ENCODE data around the gene SLC6A19. TPM values are rescaled to one million over a fixed set of nuclear protein-coding genes. Genes with fewer than 3 reads are reported as not detected.

SLC6A19 gene
- total and polyA plus RNA-seq, 2 of the 13 experiments (the other 11 are each of a cell fraction or from before 2014, with no cell fraction given), result 0.02 TPM; not detected in 1

DNA sequence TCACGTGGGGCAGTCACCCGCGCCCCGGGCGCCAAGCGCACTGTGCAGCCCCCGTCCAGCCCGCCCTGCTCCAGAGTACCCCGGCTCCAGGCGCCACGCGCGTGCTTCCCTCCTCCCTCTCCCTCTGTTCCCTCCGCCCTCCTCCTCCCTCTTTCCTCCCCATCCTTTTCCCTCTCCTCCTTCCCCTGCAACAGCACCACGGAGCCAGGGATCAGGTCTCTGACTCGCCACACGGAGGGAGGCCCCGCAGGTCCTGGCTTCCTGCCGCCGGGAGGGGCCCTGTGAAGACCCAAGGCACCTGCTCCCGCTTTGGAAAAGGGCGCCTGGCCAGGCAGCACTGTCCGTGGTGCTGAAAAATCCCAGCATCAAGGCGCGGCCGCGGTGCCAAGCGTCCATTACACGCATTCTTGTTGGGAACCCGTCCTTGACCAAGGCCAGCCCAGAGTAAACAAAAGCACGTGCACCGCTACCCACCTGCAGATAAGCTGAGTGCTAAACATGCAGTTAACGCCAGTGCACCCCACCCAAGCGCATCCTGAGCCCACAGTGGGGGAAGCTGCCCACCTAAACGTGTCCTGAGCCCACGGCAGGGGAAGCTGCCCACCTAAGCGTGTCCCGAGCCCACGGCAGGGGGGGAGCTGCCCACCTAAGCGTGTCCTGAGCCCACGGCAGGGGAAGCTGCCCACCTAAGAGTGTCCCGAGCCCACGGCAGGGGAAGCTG is 45.5 kb downstream of the SLC6A19 start (continued):
- 0 out of 2 replicates have a peak, but pooled peaks have one; percentile 26 for TF ChIP-seq BCL3 (CRISPR knock-in tag; IDR thresholded peaks at IDR 0.05)
- TF ChIP-seq, protein P1, sequence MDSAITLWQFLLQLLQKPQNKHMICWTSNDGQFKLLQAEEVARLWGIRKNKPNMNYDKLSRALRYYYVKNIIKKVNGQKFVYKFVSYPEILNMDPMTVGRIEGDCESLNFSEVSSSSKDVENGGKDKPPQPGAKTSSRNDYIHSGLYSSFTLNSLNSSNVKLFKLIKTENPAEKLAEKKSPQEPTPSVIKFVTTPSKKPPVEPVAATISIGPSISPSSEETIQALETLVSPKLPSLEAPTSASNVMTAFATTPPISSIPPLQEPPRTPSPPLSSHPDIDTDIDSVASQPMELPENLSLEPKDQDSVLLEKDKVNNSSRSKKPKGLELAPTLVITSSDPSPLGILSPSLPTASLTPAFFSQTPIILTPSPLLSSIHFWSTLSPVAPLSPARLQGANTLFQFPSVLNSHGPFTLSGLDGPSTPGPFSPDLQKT (CRISPR knock-in tag; IDR thresholded peaks at IDR 0.05; ENCODE audit: borderline replicate concordance), result 0 out of 2 replicates have a peak, but pooled peaks have one; percentile 22
- TF ChIP-seq MXI1 (IDR thresholded peaks at IDR 0.05; ENCODE audit: borderline replicate concordance, low read depth, low read length), result peak; percentile 24; the same call in 1 of the 3 replicates
- peak; percentile 92; the same call in 1 of the 2 replicates for TF ChIP-seq ZNF678 (CRISPR knock-in tag; IDR thresholded peaks at IDR 0.05)
- TF ChIP-seq ZNF589 (CRISPR knock-in tag; conservative IDR thresholded peaks at IDR 0.05), result peak; percentile 89; the same call in 1 of the 2 replicates
- TF ChIP-seq STAT6 (CRISPR knock-in tag; IDR thresholded peaks at IDR 0.05; ENCODE audit: borderline replicate concordance), result no peak
- peak; percentile 41; the same call in 1 of the 2 replicates for TF ChIP-seq ZNF253 (CRISPR knock-in tag; IDR thresholded peaks at IDR 0.05; ENCODE audit: borderline replicate concordance)
- TF ChIP-seq ZNF563 (CRISPR knock-in tag; IDR thresholded peaks at IDR 0.05), result peak; percentile 86; the same call in 1 of the 2 replicates
- TF ChIP-seq RAD51 (IDR thresholded peaks at IDR 0.05; ENCODE audit: borderline replicate concordance), result no peak
- TF ChIP-seq TSC22D2 (CRISPR knock-in tag; IDR thresholded peaks at IDR 0.05; ENCODE audit: borderline replicate concordance), result peak; percentile 96
- TF ChIP-seq ZNF256 (CRISPR knock-in tag; conservative IDR thresholded peaks at IDR 0.05), result peak; percentile 92
- TF ChIP-seq KLF6 (CRISPR knock-in tag; IDR thresholded peaks at IDR 0.05), result peak; percentile 89
- peak; percentile 77 for TF ChIP-seq ZNF12 (CRISPR knock-in tag; IDR thresholded peaks at IDR 0.05)
- no peak for TF ChIP-seq REXO4 (CRISPR knock-in tag; IDR thresholded peaks at IDR 0.05; ENCODE audit: borderline replicate concordance)
- no peak for TF ChIP-seq NAIF1 (CRISPR knock-in tag; IDR thresholded peaks at IDR 0.05; ENCODE audit: borderline replicate concordance)
- TF ChIP-seq NCOR1 (IDR thresholded peaks at IDR 0.05; ENCODE audit: borderline replicate concordance, low read length), result no peak
- TF ChIP-seq, protein P2, sequence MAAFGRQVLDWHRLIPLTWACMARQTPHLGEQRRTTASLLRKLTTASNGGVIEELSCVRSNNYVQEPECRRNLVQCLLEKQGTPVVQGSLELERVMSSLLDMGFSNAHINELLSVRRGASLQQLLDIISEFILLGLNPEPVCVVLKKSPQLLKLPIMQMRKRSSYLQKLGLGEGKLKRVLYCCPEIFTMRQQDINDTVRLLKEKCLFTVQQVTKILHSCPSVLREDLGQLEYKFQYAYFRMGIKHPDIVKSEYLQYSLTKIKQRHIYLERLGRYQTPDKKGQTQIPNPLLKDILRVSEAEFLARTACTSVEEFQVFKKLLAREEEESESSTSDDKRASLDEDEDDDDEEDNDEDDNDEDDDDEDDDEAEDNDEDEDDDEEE (CRISPR knock-in tag; IDR thresholded peaks at IDR 0.05), result 0 out of 2 replicates have a peak, but pooled peaks have one; percentile 53
- no peak for TF ChIP-seq ZNF83 (CRISPR knock-in tag; IDR thresholded peaks at IDR 0.05; ENCODE audit: borderline replicate concordance)
- 0 out of 2 replicates have a peak, but pooled peaks have one; percentile 67 for TF ChIP-seq ZHX1 (CRISPR knock-in tag; IDR thresholded peaks at IDR 0.05; ENCODE audit: low read depth)

All from HepG2 (cell line).